Nephron progenitor cell (in vitro differentiated cells): ENCODE data around the gene DEFB132.

ENCODE experiments used
- DNase-seq: peaks from one replicate; pipeline ENCODE4 v3.0.0; 2021
- H3K27ac Mint-ChIP-seq: 2 replicates; pipeline ENCODE4 v1.8.0; 2021; ENCODE audit warnings: mild to moderate bottlenecking, moderate library complexity, mixed read lengths
- H3K27me3 Mint-ChIP-seq: 2 replicates; pipeline ENCODE4 v1.8.0; 2021; ENCODE audit warnings: mild to moderate bottlenecking, low read depth, mixed read lengths; ENCODE audit not compliant: poor library complexity
- H3K36me3 Mint-ChIP-seq: 2 replicates; pipeline ENCODE4 v1.8.0; 2021; ENCODE audit warnings: low read depth, mixed read lengths
- H3K4me1 Mint-ChIP-seq: 2 replicates; pipeline ENCODE4 v1.8.0; 2021; ENCODE audit warnings: mixed read lengths
- H3K4me3 Mint-ChIP-seq: 2 replicates; pipeline ENCODE4 v1.8.0; 2021; ENCODE audit warnings: mild to moderate bottlenecking, moderate library complexity, mixed read lengths
- H3K9me3 Mint-ChIP-seq: 2 replicates; pipeline ENCODE4 v1.8.0; 2021; ENCODE audit warnings: mild to moderate bottlenecking, moderate library complexity, mixed read lengths
- CTCF ChIP-seq: fragments of 200-600 bp; sonication (generic); IDR thresholded peaks from 2 replicates; pipeline ENCODE4 v1.5.0; 2021; ENCODE audit warnings: antibody characterized with exemption

Gene DEFB132

GRCh38 chr20:276620-277495 is 19.3 kb downstream of the DEFB132 start:
- no peak overlapping the region for H3K27ac Mint-ChIP-seq
- H3K4me1 Mint-ChIP-seq = no peaks in the 10 kb centered on the region
- no peak for TF ChIP-seq CTCF
- H3K4me3 Mint-ChIP-seq = no peak overlapping the region
- H3K9me3 Mint-ChIP-seq = no peaks in the 10 kb centered on the region
- peaks cover 3% of the 10 kb centered on the region for H3K27me3 Mint-ChIP-seq
- H3K36me3 Mint-ChIP-seq = peaks cover 96% of the 10 kb centered on the region
- no peak for DNase-seq

GRCh38 chr20:277496-277781 is 19.9 kb downstream of the DEFB132 start:
- Mint-ChIP-seq H3K27me3 (no peaks in the 10 kb centered on the region), H3K4me1 (no peaks in the 10 kb centered on the region), H3K27ac (no peak overlapping the region), H3K9me3 (no peaks in the 10 kb centered on the region), H3K4me3 (no peak overlapping the region), H3K36me3 (peaks cover 96% of the 10 kb centered on the region)
- TF ChIP-seq CTCF = no peak
- DNase-seq = no peak

GRCh38 chr20:278181-278580 is 20.7 kb downstream of the DEFB132 start:
- Mint-ChIP-seq H3K27ac (peak overlapping the region; percentile 32), H3K36me3 (peaks cover 88% of the 10 kb centered on the region), H3K4me3 (no peak overlapping the region), H3K27me3 (no peaks in the 10 kb centered on the region), H3K4me1 (no peaks in the 10 kb centered on the region), H3K9me3 (no peaks in the 10 kb centered on the region)
- DNase-seq = no peak
- TF ChIP-seq CTCF = no peak

GRCh38 chr20:278607-279571 is 21.4 kb downstream of the DEFB132 start:
- Mint-ChIP-seq H3K4me3 (no peak overlapping the region), H3K27me3 (no peaks in the 10 kb centered on the region), H3K36me3 (peaks cover 86% of the 10 kb centered on the region), H3K4me1 (peaks cover 2% of the 10 kb centered on the region), H3K27ac (no peak overlapping the region), H3K9me3 (no peaks in the 10 kb centered on the region)
- DNase-seq = no peak
- no peak for TF ChIP-seq CTCF

GRCh38 chr20:284172-284571 is 26.6 kb downstream of the DEFB132 start:
- Mint-ChIP-seq H3K27ac (no peak overlapping the region), H3K27me3 (no peaks in the 10 kb centered on the region), H3K4me3 (no peak overlapping the region), H3K36me3 (peaks cover 82% of the 10 kb centered on the region), H3K9me3 (peaks cover 9% of the 10 kb centered on the region), H3K4me1 (peaks cover 19% of the 10 kb centered on the region)
- TF ChIP-seq CTCF = no peak
- DNase-seq = no peak
